Activated CD8-positive, alpha-beta T cell treated with anti-CD3 and anti-CD28 coated beads for 36 hours (primary cell): ENCODE data around the gene ZBED2. TPM values are rescaled to one million over a fixed set of nuclear protein-coding genes. Genes with fewer than 3 reads are reported as not detected.

Experiments
- ATAC-seq: fragments of 200-7000 bp; cut with Tn5 transposase; one replicate; pipeline ENCODE4 v1.10.0; 2021; ENCODE audit warnings: mild to moderate bottlenecking, moderate library complexity
- CTCF ChIA-PET: fragments of 350-600 bp; sonication (Branson Sonifier 250); formaldehyde crosslinking; loops from one replicate; lab custom pipeline; 2021; ENCODE audit warnings: antibody characterized with exemption; lab: Charles Lee
- POLR2A ChIA-PET: fragments of 350-600 bp; sonication (Branson Sonifier 250); formaldehyde crosslinking; loops from one replicate; lab custom pipeline; 2021; ENCODE audit warnings: antibody characterized with exemption; lab: Charles Lee
- DNase-seq: peaks from one replicate; pipeline ENCODE4 v3.0.0-alpha.2; 2020
- H3K27ac Mint-ChIP-seq: one replicate; pipeline ENCODE4 v1.8.0; 2021; ENCODE audit warnings: mild to moderate bottlenecking, mixed read lengths
- H3K27me3 Mint-ChIP-seq: one replicate; pipeline ENCODE4 v1.8.0; 2021; ENCODE audit warnings: mixed read lengths
- H3K36me3 Mint-ChIP-seq: one replicate; pipeline ENCODE4 v1.8.0; 2021; ENCODE audit warnings: low read depth, mixed read lengths
- H3K4me1 Mint-ChIP-seq: one replicate; pipeline ENCODE4 v1.8.0; 2021; ENCODE audit warnings: low read depth, mixed read lengths
- H3K4me3 Mint-ChIP-seq: one replicate; pipeline ENCODE4 v1.8.0; 2021; ENCODE audit warnings: mild to moderate bottlenecking, moderate library complexity, mixed read lengths
- H3K9me3 Mint-ChIP-seq: one replicate; pipeline ENCODE4 v1.8.0; 2021; ENCODE audit warnings: mixed read lengths
- CTCF ChIP-seq: fragments of 200-600 bp; IDR thresholded peaks from one replicate; pipeline ENCODE4 v1.8.0; 2022; ENCODE audit warnings: antibody characterized with exemption, mild to moderate bottlenecking
- intact Hi-C: fragments of 100-400 bp; cut with micrococcal nuclease; formaldehyde crosslinking; loops from one replicate; pipeline ENCODE4 v1.10.0; 2022
- total RNA-seq, 2 experiments: library from RNA; stranded (reverse); gene quantifications; one replicate each; pipeline ENCODE4 v1.2.3, GENCODE V29; 2021

Gene ZBED2
- total RNA-seq, 2 experiments from 2014 or later, result 226 to 235 TPM

GRCh38 chr3:111588527-111588926, 6.6 kb downstream of the ZBED2 start:
- intact Hi-C loops, result no loop called here
- Mint-ChIP-seq H3K4me3 (no peak overlapping the region), H3K27ac (no peak overlapping the region), H3K36me3 (peaks cover 88% of the 10 kb centered on the region), H3K4me1 (peaks cover 59% of the 10 kb centered on the region), H3K9me3 (peaks cover 12% of the 10 kb centered on the region), H3K27me3 (no peaks in the 10 kb centered on the region)
- ATAC-seq (peak; percentile 35), DNase-seq (no peak)
- CTCF ChIA-PET, result interaction anchor here (1.6 kb wide), 1 partner anchor 11 kb away, joined by 4 read pairs; no protein-coding TSS in a partner anchor
- POLR2A ChIA-PET, result interaction anchor here (1.3 kb wide), 1 partner anchor 10 kb away, joined by 3 read pairs; no protein-coding TSS in a partner anchor
- TF ChIP-seq CTCF, result no peak

DNA sequence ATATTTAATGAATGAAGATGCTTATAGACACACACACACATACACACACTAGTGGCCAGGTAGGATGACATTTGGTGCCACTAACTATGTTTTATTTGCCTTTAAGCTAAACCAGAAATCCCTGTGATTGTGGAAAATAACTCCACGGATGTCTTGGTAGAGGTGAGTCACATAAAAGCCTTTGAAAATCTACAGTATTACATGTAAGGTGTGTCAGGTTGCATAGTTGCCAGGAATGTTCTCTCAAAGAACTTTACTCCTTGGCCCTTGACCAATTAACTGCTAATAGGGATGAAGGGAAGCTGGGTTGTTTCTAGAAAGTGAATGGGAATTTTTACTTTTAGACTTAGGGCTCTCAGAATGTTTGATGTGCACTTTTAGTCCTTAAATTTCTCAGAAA, 9.9 kb downstream of the ZBED2 start:
- peaks cover 89% of the 10 kb centered on the region for H3K36me3 Mint-ChIP-seq
- ATAC-seq, result no peak
- H3K27ac Mint-ChIP-seq, result no peak overlapping the region
- POLR2A ChIA-PET, result interaction anchor here (1.1 kb wide), 1 partner anchor 9 kb away, joined by 6 read pairs; no protein-coding TSS in a partner anchor
- no peak for DNase-seq
- H3K4me1 Mint-ChIP-seq, result peaks cover 75% of the 10 kb centered on the region
- CTCF ChIA-PET, result interaction anchor here (1.0 to 2.1 kb wide), 3 partner anchors 9 to 29 kb away, joined by 3 to 6 read pairs (median 3); partner anchors contain the start of gene ZBED2
- intact Hi-C loops, result no loop called here
- no peak overlapping the region for H3K4me3 Mint-ChIP-seq
- no peak for TF ChIP-seq CTCF
- H3K27me3 Mint-ChIP-seq, result no peaks in the 10 kb centered on the region
- H3K9me3 Mint-ChIP-seq, result peaks cover 16% of the 10 kb centered on the region

DNA sequence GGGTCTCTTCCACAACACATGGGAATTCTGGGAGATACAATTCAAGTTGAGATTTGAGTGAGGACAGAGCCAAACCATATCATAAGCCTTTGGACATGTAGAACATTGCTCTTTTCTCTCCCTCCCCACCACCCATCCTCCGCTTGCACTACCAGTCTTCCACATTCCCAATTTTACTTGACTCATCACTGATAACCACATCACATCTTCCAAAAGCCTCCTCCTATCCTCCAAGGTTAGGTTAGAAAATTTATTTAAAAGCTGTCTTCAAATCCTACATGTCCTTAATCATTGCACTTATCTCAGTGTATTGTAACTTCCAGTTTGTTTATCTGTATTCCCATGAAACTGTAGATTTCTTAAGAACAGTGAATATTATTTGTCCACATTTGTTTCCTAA, 10.4 kb downstream of the ZBED2 start:
- no peak for TF ChIP-seq CTCF
- H3K36me3 Mint-ChIP-seq, result peaks cover 89% of the 10 kb centered on the region
- POLR2A ChIA-PET, result no interaction called here
- ATAC-seq (no peak), DNase-seq (no peak)
- no peak overlapping the region for H3K4me3 Mint-ChIP-seq
- no peak overlapping the region for H3K27ac Mint-ChIP-seq
- peaks cover 16% of the 10 kb centered on the region for H3K9me3 Mint-ChIP-seq
- intact Hi-C loops, result loop anchor here (5.0 kb wide), 1 partner anchor 37 kb away; no protein-coding TSS in a partner anchor
- no peaks in the 10 kb centered on the region for H3K27me3 Mint-ChIP-seq
- peaks cover 75% of the 10 kb centered on the region for H3K4me1 Mint-ChIP-seq
- CTCF ChIA-PET, result no interaction called here

DNA sequence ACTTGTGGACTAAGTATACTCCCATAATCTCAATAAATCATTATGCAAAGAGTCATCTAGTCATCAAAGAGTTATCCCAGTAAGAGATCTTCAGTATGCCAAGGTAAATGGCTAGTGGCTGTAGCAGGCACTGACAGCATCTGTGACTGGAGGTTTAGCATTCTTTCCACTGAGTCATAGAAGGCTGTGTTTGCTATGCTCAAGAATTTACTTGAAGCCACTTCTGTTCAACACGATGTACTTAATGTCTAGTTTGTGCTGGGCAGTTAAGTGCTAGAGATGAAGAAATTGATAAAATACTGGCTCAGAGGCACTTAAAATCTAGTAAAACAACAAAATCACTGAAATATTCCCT, 13.0 kb downstream of the ZBED2 start:
- TF ChIP-seq CTCF, result no peak
- ATAC-seq (peak; percentile 50), DNase-seq (no peak)
- Mint-ChIP-seq H3K27ac (peak overlapping the region; percentile 66), H3K4me3 (no peak overlapping the region), H3K9me3 (peaks cover 16% of the 10 kb centered on the region), H3K36me3 (peaks cover 90% of the 10 kb centered on the region), H3K4me1 (peaks cover 80% of the 10 kb centered on the region), H3K27me3 (no peaks in the 10 kb centered on the region)
- intact Hi-C loops, result loop anchor here (5.0 kb wide), 1 partner anchor 35 kb away; no protein-coding TSS in a partner anchor
- ChIA-PET POLR2A (interaction anchor here (1.2 to 1.4 kb wide), 2 partner anchors 9 to 10 kb away, joined by 3 read pairs; no protein-coding TSS in a partner anchor), CTCF (no interaction called here)

- ChIA-PET POLR2A (interaction anchor here (1.2 to 1.4 kb wide), 2 partner anchors 8 to 9 kb away, joined by 3 read pairs; no protein-coding TSS in a partner anchor), CTCF (interaction anchor here (0.6 kb wide), 1 partner anchor 12 kb away, joined by 3 read pairs; no protein-coding TSS in a partner anchor)
- ATAC-seq (peak; percentile 12), DNase-seq (no peak)
- H3K4me3 Mint-ChIP-seq, result no peak overlapping the region
- intact Hi-C loops, result loop anchor here (5.0 kb wide), 1 partner anchor 34 kb away; no protein-coding TSS in a partner anchor
- no peak for TF ChIP-seq CTCF
- H3K27ac Mint-ChIP-seq, result peak overlapping the region; percentile 66
- peaks cover 81% of the 10 kb centered on the region for H3K4me1 Mint-ChIP-seq
- H3K36me3 Mint-ChIP-seq, result peaks cover 87% of the 10 kb centered on the region
- peaks cover 12% of the 10 kb centered on the region for H3K9me3 Mint-ChIP-seq
- no peaks in the 10 kb centered on the region for H3K27me3 Mint-ChIP-seq
These were observed 13.6 kb downstream of the ZBED2 start for GRCh38 chr3:111581403-111582119.
